ENCODE data around the gene RUBCN.
"Not testable (repeated sequence)": the region's sequence is repeated elsewhere in the genome, so short reads cannot be mapped to it uniquely, and the experiment has no call there.

Gene RUBCN

GRCh38 chr3:197654998-197655330 is 81.7 kb downstream of the RUBCN start:
- not testable (repeated sequence) for DNase-seq

DNA sequence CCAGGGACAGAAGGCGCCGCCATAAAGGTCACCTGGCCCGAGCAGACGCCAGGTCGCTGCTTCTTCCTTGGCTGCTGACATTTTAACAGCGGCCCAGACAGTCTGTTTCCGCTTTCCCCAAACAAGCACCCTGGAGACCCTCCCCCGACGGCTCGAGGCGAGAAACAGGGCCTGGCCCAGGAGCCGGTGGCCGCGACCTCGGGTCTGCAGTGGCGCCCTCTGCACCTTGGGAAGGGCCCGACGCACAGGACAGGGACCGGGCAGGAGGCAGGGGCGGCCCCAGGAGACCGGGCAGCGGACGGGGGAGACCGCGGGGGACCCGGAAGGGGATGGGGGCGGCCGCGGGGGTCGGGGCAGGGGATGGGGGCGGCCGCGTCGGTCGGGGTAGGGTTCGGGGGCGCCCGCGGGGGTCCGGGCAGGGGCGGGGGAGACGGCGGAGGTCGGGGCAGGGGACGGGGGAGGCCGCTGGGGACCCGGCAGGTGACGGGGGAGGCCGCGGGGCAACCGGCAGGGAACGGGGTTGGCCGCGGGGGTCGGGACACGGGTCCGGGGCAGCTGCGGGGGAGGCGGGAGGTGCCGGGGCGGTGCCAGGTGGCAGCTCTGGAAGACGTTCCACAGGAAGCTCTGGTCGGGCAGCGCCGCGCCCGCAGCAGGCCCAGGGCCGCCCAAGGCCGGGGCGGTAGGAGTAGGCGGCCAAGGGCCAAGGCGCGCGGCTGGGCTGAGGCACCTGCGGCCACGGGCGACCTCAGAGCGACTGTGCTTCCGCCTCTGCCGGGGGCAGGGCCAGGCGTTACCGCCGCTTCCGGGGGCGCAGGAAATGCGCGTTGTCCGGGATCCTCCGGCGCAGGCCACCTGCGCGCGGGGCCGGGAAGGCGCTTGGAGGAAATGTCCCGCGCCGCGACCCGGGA is 82.4 kb downstream of the RUBCN start:
- not testable (repeated sequence) for DNase-seq

DNA sequence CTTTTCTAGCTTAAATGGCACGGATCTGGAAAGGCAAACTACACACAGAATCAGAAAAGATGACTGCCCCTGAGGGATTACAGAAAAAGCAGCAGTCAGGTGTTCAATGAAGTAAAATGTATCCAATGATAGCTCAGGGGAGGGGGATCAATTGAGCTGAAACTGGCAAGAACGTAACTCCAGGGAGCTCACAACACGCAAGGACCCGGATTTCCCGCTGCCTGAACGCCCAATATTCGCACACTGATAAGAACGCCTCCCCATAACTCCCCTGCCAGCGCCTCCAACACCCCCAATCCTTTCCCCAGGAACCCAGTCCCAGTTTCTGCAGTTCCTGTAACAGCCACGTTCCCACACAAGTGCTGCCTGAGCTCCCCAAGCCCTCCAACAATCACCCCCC is 83.8 kb downstream of the RUBCN start:
- not testable (repeated sequence) for DNase-seq

DNA sequence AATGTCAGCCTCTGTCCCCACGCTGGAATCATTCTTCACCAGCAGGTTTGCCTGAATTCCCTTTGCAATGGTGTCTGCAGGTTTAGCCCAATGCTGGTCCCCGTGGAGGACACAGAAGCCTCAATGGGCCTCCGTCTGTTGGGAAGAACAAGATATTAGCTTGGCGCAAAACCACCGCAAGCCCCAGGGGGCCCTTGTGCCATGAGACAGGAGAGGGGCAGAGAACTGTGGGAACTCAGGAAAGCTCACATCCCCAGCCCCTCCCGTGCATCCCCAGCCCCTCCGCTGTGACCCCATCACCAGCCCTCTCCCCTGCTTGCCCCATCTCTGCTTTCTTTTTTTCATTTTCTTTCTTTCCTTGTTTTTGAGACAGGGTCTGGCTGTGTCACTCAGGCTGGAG is 89.1 kb downstream of the RUBCN start:
- not testable (repeated sequence) for DNase-seq

DNA sequence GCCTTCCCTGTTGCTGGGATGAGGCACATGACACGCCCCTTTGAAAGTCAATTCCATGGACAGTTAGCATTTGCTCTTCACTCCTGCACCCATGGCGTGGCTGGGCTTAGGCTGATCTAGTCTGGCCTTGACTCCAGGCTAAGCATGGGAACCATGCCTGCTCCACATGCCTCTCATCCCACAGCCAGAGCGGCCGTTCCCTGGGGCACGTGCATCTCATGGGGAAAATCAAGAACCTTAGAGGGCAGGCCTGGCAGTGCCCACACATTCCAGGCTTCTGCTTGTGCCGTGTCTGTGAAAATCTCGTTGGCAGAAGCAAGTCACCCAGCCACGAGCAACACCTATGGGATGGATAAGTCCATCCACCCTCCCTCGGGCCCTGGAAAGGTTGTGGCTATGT is 89.5 kb downstream of the RUBCN start:
- not testable (repeated sequence) for DNase-seq

- DNase-seq, result not testable (repeated sequence)
Observed at GRCh38 chr3:197646294-197646693, 90.4 kb downstream of the RUBCN start.

- not testable (repeated sequence) for DNase-seq
Observed at GRCh38 chr3:197637556-197637955, 99.1 kb downstream of the RUBCN start.

DNA sequence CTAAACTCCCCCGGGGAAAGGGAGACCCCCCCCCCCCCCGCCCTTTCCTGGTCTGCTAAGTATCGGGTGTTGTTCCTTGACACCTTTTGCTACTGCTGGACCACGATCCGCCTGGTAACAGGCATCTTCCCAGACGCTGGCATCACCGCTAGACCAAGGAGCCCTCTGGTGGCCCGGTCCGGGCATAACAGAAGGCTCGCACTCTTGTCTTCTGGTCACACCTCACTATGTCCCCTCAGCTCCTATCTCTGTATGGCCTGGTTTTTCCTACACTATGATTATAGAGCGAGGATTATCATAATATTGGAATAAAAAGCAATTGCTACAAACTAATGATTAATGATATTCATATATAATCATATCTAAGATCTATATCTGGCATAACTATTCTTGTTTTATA is 104.7 kb downstream of the RUBCN start:
- not testable (repeated sequence) for DNase-seq

- not testable (repeated sequence) for DNase-seq
Observed at GRCh38 chr3:197630766-197631165, 105.9 kb downstream of the RUBCN start.

DNA sequence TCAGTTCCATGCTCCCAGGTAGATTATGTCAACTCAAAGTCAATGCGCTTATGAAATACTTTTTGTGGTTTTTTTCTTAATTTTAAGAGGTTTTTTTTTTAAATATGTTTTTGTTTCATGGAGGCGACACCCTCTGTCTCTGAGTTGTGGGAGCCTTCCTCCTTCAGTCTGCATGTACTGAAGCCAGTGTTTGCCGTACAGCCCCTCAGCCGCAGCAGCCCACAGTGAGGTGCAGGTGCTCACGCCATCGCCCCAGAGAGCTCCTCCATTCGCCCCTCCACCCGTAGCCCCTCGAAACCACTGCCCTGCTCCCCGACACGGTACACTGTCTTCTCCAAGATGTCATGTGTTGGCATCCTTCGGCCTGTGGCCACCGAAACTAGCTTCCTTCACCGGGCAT is 107.4 kb downstream of the RUBCN start:
- DNase-seq, result not testable (repeated sequence)

- not testable (repeated sequence) for DNase-seq
Observed at GRCh38 chr3:197627772-197628523, 108.8 kb downstream of the RUBCN start.

DNA sequence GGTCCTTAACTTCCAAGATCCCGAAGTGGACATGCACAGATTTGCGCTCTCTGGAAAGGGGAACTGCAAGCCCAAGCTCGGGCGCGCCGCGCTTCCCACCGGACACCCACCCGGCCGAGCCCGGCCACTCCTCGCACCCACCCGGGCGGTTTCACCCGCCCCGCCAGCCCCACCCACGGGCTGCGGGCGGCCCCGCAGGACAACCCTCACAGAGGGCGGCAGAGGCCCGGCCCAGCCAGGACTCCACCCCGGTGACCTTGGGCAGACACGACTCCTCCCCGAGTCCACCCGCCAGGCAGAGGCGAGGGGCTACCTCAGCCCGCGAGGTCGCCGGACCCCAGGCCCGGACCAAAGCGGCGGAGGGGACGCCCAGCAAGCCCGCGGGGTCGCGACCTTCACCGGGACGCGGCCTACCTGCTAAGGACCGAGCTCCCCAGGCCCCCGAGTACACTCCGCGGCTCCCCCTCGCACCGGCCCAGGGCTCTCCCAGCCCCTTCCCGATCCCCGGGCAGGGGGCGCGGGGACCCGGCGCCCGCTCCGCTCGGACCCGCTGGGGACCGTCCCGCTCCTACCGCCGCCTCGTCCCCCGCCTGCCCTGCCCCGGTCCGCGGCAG is 109.4 kb downstream of the RUBCN start:
- not testable (repeated sequence) for DNase-seq

- not testable (repeated sequence) for DNase-seq
Observed at GRCh38 chr3:197626404-197627157, 110.1 kb downstream of the RUBCN start.

GRCh38 chr3:197621478-197621877 is 115.2 kb downstream of the RUBCN start:
- not testable (repeated sequence) for DNase-seq

All from NCI-H1694 (cell line).